A549 treated with Hydrocortisone at 1 μM for 4 hours (cell line): ENCODE data around the gene PRSS35. TPM values are rescaled to one million over a fixed set of nuclear protein-coding genes. Genes with fewer than 3 reads are reported as not detected.

Source experiments
- total RNA-seq: library from RNA; stranded (reverse); fragments of 200-300 nt; extraction: Qiagen RNA extraction; gene quantifications from 5 replicates; pipeline ENCODE4 v1.2.3, GENCODE V29; 2022

PRSS35 gene
- 0.05 to 0.09 TPM (median 0.07 TPM) in 5 replicates for total RNA-seq

GRCh38 chr6:83511901-83512681 is at the start of gene PRSS35:
PRSS35 (plus strand) TSS chr6:83512534; CDS start chr6:83523442, 10,908 bp downstream.

Other genes starting within 250 kb of the PRSS35 start
- 35.4 to 44.0 TPM (median 38.4 TPM) in 5 replicates for gene ME1, start 81.5 kb upstream of the PRSS35 start, total RNA-seq
- gene SNAP91, start 196.6 kb downstream of the PRSS35 start, total RNA-seq, result 0.06 to 0.35 TPM (median 0.28 TPM) in 5 replicates